Uterus (tissue), 4 donors: ENCODE results near the gene KCNC1. TPM values are rescaled to one million over a fixed set of nuclear protein-coding genes. Genes with fewer than 3 reads are reported as not detected.

Experiments used
- DNase-seq, 2 donors: peaks; one replicate each; pipeline ENCODE4 v3.0.0-alpha.2; 2019 to 2020
- H3K27ac ChIP-seq, 2 donors: fragments of 200-600 bp; sonication (generic); 1 replicate in 1 of 2; 2 replicates in 1 of 2; pipeline ENCODE4 v1.5.1; 2016 to 2018
- H3K27me3 ChIP-seq, 2 donors: fragments of 200-600 bp; sonication (generic); one replicate each; pipeline ENCODE4 v1.5.1; 2018 to 2019; ENCODE audit warnings: control low read depth in 1 of 2
- H3K36me3 ChIP-seq, 2 donors: fragments of 200-600 bp; sonication (generic); one replicate each; pipeline ENCODE4 v1.5.1; 2019; ENCODE audit warnings: control low read depth in 1 of 2
- H3K4me1 ChIP-seq, 2 donors: fragments of 200-600 bp; sonication (generic); one replicate each; pipeline ENCODE4 v1.5.1; 2018 to 2019; ENCODE audit warnings: control low read depth in 1 of 2
- H3K4me3 ChIP-seq, 2 donors: fragments of 200-600 bp; sonication (generic); 1 replicate in 1 of 2; 2 replicates in 1 of 2; pipeline ENCODE4 v1.5.1; 2018 to 2019; ENCODE audit warnings: mild to moderate bottlenecking in 1 of 2
- H3K9me3 ChIP-seq, 2 donors: fragments of 200-600 bp; sonication (generic); one replicate each; pipeline ENCODE4 v1.5.1; 2019; ENCODE audit warnings: control low read depth in 1 of 2
- POLR2A ChIP-seq, 2 donors: fragments of 450-650 bp; IDR thresholded peaks; one replicate each; pipeline ENCODE4 v1.6.1; 2016; ENCODE audit warnings: antibody characterized with exemption in 2 of 2, mild to moderate bottlenecking in 1 of 2, moderate library complexity in 1 of 2
- intact Hi-C: fragments of 100-400 bp; cut with DNase I; formaldehyde crosslinking; loops from one replicate; pipeline ENCODE4 v1.15.1; 2023; ENCODE audit warnings: low total_unique reads
- total RNA-seq, 4 donors: library from RNA; depleted of rRNA in 3 of 4; stranded (reverse); fragments of >200 nt in 3 of 4; gene quantifications; one replicate each; pipeline versions ENCODE4 v1.1.0 to v1.2.4, GENCODE V29; 2014 to 2023
- TF ChIP-seq, protein P1 (sequence below), 4 experiments: fragments of 200-600 bp in 2 of 4; fragments of 450-650 bp in 2 of 4; sonication (generic) in 2 of 4; IDR thresholded peaks; one replicate each; pipeline ENCODE4 v1.5.1; 2016 to 2019; ENCODE audit warnings: antibody characterized with exemption in 4 of 4, mild to moderate bottlenecking in 2 of 4, moderate library complexity in 1 of 4
- donor health status: DM: yes; HTN: yes; CAD: no.

Gene KCNC1
- total RNA-seq, 4 donors from 2014 or later = 0.41 TPM; not detected in 3

DNA sequence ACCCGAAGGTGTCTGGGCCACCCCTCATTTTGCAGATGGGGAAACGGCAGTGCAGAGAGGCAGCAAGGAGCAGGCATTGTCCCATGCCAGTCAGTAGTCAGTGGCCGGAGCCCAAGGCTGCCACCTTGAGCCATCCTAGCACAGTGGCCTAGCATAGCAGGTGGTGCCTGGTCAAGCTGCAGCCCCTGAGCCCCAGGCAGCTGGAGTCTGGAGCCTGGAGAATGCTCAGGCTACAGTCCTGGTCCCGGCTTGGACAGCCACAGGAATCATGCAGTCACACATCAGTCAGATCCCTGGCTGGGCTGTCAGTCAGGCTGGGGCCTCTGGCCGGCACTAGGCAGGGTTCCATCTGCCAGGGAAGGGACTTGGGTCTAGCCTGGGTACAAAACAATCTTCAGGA is 18.6 kb downstream of the KCNC1 start:
- no peak for DNase-seq
- H3K27me3 ChIP-seq = no peaks in the 10 kb centered on the region
- no peak overlapping the region for H3K4me3 ChIP-seq
- H3K4me1 ChIP-seq = no peaks in the 10 kb centered on the region
- intact Hi-C loops = no loop called here
- no peaks in the 10 kb centered on the region for H3K36me3 ChIP-seq
- no peak overlapping the region for H3K27ac ChIP-seq
- no peaks in the 10 kb centered on the region for H3K9me3 ChIP-seq
- TF ChIP-seq POLR2A (IDR thresholded peaks at IDR 0.05) = no peak
- TF ChIP-seq, protein P1, sequence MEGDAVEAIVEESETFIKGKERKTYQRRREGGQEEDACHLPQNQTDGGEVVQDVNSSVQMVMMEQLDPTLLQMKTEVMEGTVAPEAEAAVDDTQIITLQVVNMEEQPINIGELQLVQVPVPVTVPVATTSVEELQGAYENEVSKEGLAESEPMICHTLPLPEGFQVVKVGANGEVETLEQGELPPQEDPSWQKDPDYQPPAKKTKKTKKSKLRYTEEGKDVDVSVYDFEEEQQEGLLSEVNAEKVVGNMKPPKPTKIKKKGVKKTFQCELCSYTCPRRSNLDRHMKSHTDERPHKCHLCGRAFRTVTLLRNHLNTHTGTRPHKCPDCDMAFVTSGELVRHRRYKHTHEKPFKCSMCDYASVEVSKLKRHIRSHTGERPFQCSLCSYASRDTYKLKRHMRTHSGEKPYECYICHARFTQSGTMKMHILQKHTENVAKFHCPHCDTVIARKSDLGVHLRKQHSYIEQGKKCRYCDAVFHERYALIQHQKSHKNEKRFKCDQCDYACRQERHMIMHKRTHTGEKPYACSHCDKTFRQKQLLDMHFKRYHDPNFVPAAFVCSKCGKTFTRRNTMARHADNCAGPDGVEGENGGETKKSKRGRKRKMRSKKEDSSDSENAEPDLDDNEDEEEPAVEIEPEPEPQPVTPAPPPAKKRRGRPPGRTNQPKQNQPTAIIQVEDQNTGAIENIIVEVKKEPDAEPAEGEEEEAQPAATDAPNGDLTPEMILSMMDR (IDR thresholded peaks at IDR 0.05) = no peak

DNA sequence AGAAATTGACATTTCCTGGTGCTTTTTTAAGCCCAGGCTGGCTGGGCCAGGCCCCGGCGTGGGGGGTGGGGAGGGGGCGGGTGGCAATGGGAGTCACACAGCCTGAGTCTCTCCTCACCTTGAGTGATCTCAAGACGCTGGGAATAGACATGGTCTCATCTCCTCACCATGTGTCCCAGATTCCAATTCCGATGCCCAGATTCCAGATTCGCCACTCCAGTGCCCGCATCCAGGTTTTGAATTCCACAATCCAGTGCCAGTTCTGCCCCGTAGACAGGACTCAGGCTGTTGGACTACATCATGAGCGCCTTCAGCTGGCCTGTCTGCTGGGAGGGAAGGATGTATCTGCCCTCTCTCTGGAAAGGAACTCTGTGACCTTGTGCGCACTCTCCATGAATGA is 19.1 kb downstream of the KCNC1 start:
- intact Hi-C loops = no loop called here
- no peaks in the 10 kb centered on the region for H3K36me3 ChIP-seq
- DNase-seq = no peak
- H3K27ac ChIP-seq = no peak overlapping the region
- no peaks in the 10 kb centered on the region for H3K9me3 ChIP-seq
- H3K4me1 ChIP-seq = no peaks in the 10 kb centered on the region
- no peak overlapping the region for H3K4me3 ChIP-seq
- no peaks in the 10 kb centered on the region for H3K27me3 ChIP-seq
- TF ChIP-seq, protein P1 (IDR thresholded peaks at IDR 0.05) = no peak
- no peak for TF ChIP-seq POLR2A (IDR thresholded peaks at IDR 0.05)

GRCh38 chr11:17755891-17756290 is 21.3 kb downstream of the KCNC1 start:
- Histone ChIP-seq H3K4me3 (no peak overlapping the region), H3K36me3 (no peaks in the 10 kb centered on the region), H3K9me3 (no peaks in the 10 kb centered on the region), H3K4me1 (no peaks in the 10 kb centered on the region), H3K27me3 (no peaks in the 10 kb centered on the region), H3K27ac (no peak overlapping the region)
- intact Hi-C loops = no loop called here
- no peak for TF ChIP-seq POLR2A (IDR thresholded peaks at IDR 0.05)
- TF ChIP-seq, protein P1 (IDR thresholded peaks at IDR 0.05) = no peak
- no peak for DNase-seq

DNA sequence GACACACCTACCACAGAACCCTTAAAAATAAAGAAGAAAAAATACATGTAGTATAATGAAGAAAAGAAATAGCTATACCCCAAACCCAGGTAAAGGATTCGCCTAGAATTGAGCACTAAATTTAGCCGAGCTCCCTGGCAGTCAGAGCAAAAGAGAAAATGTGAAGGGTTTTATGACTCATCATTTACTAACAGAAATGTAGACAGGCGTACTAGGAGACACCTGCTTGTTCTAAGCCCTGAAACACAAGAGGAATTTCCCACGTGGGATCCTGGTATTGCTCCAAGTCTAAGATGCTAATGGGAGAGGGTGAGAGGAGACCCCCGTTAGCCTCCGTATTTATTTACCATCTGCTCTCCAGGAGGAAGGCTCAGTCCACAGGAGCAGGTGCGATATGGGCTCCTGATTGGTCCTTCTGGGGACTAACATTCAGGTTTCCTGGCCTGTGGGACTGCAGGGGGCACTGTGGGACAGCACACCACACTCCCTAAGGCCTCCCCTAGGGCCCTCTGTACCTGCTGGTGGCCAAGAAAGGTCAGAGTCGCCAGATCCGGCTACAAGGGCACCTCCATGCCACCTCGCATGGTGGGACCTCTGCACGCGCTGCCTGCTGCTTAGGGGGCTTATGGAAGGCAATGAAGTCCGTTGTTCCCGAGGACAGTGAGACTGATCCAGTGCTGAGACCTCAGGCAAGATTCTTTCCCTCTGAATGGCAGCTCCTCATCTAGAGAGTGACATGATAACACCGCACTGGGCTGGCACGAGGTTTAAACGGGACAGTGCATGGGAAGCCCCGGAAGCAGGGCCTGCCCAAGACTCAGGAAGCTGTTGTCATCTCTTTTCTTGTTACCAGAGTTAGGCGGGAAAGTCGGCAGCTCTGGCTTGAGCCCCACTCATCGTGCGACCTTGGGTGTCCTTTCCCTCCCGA is 25.8 kb downstream of the KCNC1 start:
- no peaks in the 10 kb centered on the region for H3K4me1 ChIP-seq
- H3K27ac ChIP-seq = no peak overlapping the region
- no peak for TF ChIP-seq POLR2A (IDR thresholded peaks at IDR 0.05)
- TF ChIP-seq, protein P1 (IDR thresholded peaks at IDR 0.05) = peak; percentile 7 to 52 (median 36)
- H3K9me3 ChIP-seq = no peaks in the 10 kb centered on the region
- no peak overlapping the region for H3K4me3 ChIP-seq
- no peaks in the 10 kb centered on the region for H3K36me3 ChIP-seq
- no peaks in the 10 kb centered on the region for H3K27me3 ChIP-seq
- DNase-seq = peak in 1 of 2 donors; percentile 21
- intact Hi-C loops = no loop called here

GRCh38 chr11:17762309-17762974 is 27.9 kb downstream of the KCNC1 start:
- no peaks in the 10 kb centered on the region for H3K4me1 ChIP-seq
- no peak overlapping the region for H3K4me3 ChIP-seq
- DNase-seq = no peak
- H3K9me3 ChIP-seq = no peaks in the 10 kb centered on the region
- no peak overlapping the region for H3K27ac ChIP-seq
- no peaks in the 10 kb centered on the region for H3K27me3 ChIP-seq
- TF ChIP-seq, protein P1 (IDR thresholded peaks at IDR 0.05) = no peak
- no peak for TF ChIP-seq POLR2A (IDR thresholded peaks at IDR 0.05)
- intact Hi-C loops = no loop called here
- H3K36me3 ChIP-seq = no peaks in the 10 kb centered on the region
